Left ventricle myocardium inferior (tissue), 1 donor: ENCODE results near the gene SMPDL3A. TPM values are rescaled to one million over a fixed set of nuclear protein-coding genes. Genes with fewer than 3 reads are reported as not detected.

Source experiments
- DNase-seq: peaks from one replicate; pipeline ENCODE4 v3.0.0-alpha.2; 2020
- H3K27ac ChIP-seq: fragments of 200-600 bp; replicated peaks from 2 replicates; pipeline ENCODE4 v1.8.0; 2021
- H3K27me3 ChIP-seq: fragments of 200-600 bp; 2 replicates; pipeline ENCODE4 v1.8.0; 2021; ENCODE audit warnings: low read depth
- H3K36me3 ChIP-seq: fragments of 200-600 bp; 2 replicates; pipeline ENCODE4 v1.8.0; 2021
- H3K4me1 ChIP-seq: fragments of 200-600 bp; 2 replicates; pipeline ENCODE4 v1.8.0; 2021
- H3K4me3 ChIP-seq: fragments of 200-600 bp; 2 replicates; pipeline ENCODE4 v1.8.0; 2021; ENCODE audit warnings: mild to moderate bottlenecking, moderate library complexity
- H3K9me3 ChIP-seq: fragments of 200-600 bp; replicated peaks from 2 replicates; pipeline ENCODE4 v1.8.0; 2021
- intact Hi-C: fragments of 100-400 bp; cut with micrococcal nuclease; formaldehyde crosslinking; loops from one replicate; pipeline ENCODE4 v1.11.0; 2022
- total RNA-seq: library from RNA; stranded (reverse); fragmentation: NEBNext Ultra II Directional; extraction: Animal tissue kit (Norgen Biotek cat#: 25700); gene quantifications from one replicate; pipeline ENCODE4 v1.2.1, GENCODE V29; 2021
- TF ChIP-seq, protein P1 (sequence below): fragments of 200-600 bp; IDR thresholded peaks from 2 replicates; pipeline ENCODE4 v1.8.0; 2021; ENCODE audit warnings: antibody characterized with exemption, mild to moderate bottlenecking, borderline replicate concordance
- donor health status: DM: no; HTN: yes; CAD: no; lungs with severe emphysema.

SMPDL3A gene
- total RNA-seq, 1 donor from 2014 or later: 3.8 TPM

DNA sequence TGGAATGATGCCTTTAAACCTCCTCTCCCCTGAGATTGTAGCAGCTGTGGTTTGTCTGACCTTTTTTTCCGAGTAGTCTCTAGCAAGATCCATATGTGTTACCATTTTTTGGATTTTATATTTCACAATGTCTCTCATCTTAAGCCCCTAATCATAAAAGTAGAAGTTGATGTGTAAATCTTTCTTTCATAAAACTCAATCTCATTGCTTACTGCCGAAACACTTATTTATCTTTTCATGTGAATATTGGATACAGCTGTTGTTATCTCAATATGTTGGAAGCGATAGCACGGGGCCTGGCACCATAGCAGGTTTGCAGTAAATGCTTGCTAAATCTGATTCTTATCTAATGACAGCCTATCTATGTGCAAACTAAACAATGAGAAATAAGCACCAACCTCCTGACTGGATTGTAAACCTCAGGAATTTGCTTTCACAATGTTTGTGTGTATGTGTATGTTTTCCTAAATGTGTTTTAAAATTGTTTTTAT lies 14.2 kb downstream of the SMPDL3A start:
- Histone ChIP-seq H3K4me1 (peaks cover 4% of the 10 kb centered on the region), H3K9me3 (no peaks in the 10 kb centered on the region), H3K27me3 (no peaks in the 10 kb centered on the region), H3K27ac (no peak overlapping the region), H3K4me3 (no peak overlapping the region), H3K36me3 (peaks cover 38% of the 10 kb centered on the region)
- DNase-seq: no peak
- intact Hi-C loops: no loop called here
- TF ChIP-seq, protein P1, sequence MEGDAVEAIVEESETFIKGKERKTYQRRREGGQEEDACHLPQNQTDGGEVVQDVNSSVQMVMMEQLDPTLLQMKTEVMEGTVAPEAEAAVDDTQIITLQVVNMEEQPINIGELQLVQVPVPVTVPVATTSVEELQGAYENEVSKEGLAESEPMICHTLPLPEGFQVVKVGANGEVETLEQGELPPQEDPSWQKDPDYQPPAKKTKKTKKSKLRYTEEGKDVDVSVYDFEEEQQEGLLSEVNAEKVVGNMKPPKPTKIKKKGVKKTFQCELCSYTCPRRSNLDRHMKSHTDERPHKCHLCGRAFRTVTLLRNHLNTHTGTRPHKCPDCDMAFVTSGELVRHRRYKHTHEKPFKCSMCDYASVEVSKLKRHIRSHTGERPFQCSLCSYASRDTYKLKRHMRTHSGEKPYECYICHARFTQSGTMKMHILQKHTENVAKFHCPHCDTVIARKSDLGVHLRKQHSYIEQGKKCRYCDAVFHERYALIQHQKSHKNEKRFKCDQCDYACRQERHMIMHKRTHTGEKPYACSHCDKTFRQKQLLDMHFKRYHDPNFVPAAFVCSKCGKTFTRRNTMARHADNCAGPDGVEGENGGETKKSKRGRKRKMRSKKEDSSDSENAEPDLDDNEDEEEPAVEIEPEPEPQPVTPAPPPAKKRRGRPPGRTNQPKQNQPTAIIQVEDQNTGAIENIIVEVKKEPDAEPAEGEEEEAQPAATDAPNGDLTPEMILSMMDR: no peak

DNA sequence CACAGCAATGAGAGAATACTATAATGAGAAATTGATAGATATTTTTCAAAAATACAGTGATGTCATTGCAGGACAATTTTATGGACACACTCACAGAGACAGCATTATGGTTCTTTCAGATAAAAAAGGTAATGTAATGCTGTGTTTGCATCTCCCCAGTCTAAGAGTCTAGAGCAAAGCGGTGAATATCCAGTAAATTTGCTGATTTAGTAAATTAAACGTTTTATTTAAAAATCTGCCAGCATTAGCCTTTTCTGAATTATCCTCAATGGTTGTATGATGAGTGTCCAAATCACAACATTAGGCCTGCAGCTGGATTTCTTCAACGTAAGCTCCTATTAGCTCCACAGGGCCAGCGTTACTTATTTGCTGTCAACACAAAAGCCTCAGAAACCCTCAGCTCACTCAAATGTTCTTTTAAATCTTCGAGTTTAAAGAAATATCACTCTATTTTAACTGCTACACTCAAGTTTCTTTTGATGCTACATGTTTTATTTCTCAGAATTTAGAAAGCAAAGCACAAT lies 16.0 kb downstream of the SMPDL3A start:
- Histone ChIP-seq H3K4me1 (no peaks in the 10 kb centered on the region), H3K36me3 (peaks cover 53% of the 10 kb centered on the region)
- TF ChIP-seq, protein P1: no peak

DNA sequence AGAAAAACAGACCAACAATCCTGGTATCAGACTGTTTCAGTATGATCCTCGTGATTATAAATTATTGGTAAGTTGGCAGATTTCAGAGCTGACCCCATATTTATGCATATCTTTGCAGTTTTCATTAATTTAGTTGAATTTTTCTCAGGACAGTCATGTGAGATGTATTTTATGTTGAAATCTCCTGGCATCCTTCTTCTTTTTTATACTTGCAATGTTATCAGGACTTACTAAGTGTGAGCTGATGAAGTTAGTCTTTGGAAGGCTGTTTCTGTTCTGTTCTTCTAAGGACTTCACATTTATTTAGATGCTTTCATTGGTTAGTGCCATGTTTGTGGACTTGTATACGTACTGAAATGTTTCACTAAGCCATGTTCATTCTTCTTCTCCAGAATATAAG lies 17.2 kb downstream of the SMPDL3A start:
- no peak for DNase-seq
- intact Hi-C loops: no loop called here
- TF ChIP-seq, protein P1: no peak
- H3K36me3 ChIP-seq: peaks cover 56% of the 10 kb centered on the region
- H3K27me3 ChIP-seq: no peaks in the 10 kb centered on the region
- H3K27ac ChIP-seq: no peak overlapping the region
- H3K9me3 ChIP-seq: no peaks in the 10 kb centered on the region
- H3K4me1 ChIP-seq: no peaks in the 10 kb centered on the region
- H3K4me3 ChIP-seq: no peak overlapping the region

More for the DNA sequence above, 16.0 kb downstream of the SMPDL3A start:
- Histone ChIP-seq H3K9me3 (no peaks in the 10 kb centered on the region), H3K4me3 (no peak overlapping the region), H3K27ac (no peak overlapping the region), H3K27me3 (no peaks in the 10 kb centered on the region)
- intact Hi-C loops: no loop called here
- DNase-seq: no peak

DNA sequence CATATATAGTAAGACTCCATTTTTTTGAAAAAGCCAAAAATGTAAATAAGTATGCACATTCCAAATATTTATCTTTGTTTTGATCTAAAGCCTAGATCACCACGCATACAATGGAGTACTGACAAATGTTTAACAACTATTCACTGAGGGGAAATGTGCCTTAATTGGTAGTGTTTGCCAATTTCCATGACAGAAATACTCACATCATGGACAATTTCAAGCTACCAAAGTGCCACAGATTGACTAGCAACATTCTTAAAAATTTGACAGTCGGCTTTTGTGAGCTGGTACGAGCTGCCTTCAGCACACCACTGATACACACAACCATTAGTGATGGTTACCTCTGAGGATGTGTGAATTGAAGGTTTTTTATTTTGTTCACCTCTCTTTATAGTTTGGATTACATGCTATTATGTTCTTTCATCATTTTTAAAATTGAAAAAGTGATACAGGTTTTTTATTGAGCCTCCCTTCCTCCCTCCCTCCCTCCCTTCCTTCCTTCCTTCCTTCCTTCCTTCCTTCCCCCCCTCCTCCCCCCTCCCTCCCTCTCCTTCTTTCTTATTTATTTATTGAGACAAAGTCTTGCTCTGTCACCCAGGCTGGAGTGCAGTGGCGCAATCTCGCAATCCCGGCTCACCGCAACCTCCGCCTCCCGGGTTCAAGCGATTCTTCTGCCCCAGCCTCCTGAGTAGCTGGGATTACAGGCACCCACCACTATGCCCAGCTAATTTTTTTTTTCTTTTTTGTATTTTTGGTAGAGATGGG lies 19.2 kb downstream of the SMPDL3A start:
- intact Hi-C loops: no loop called here
- TF ChIP-seq, protein P1: no peak
- Histone ChIP-seq H3K4me3 (no peak overlapping the region), H3K36me3 (peaks cover 52% of the 10 kb centered on the region), H3K27me3 (no peaks in the 10 kb centered on the region), H3K9me3 (no peaks in the 10 kb centered on the region), H3K27ac (no peak overlapping the region), H3K4me1 (no peaks in the 10 kb centered on the region)
- no peak for DNase-seq

DNA sequence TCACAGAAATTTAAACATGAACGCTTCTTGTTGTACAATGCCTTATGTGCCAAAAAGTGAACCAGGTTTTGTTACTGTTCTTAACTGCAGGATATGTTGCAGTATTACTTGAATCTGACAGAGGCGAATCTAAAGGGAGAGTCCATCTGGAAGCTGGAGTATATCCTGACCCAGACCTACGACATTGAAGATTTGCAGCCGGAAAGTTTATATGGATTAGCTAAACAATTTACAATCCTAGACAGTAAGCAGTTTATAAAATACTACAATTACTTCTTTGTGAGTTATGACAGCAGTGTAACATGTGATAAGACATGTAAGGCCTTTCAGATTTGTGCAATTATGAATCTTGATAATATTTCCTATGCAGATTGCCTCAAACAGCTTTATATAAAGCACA lies 19.9 kb downstream of the SMPDL3A start:
- Histone ChIP-seq H3K4me3 (no peak overlapping the region), H3K27ac (no peak overlapping the region), H3K4me1 (no peaks in the 10 kb centered on the region), H3K36me3 (peaks cover 49% of the 10 kb centered on the region), H3K27me3 (no peaks in the 10 kb centered on the region), H3K9me3 (no peaks in the 10 kb centered on the region)
- DNase-seq: no peak
- intact Hi-C loops: no loop called here
- TF ChIP-seq, protein P1: no peak
